AG10803 (cell line): ENCODE measurements around the gene NMRAL1.

Experiments used
- DNase-seq: peaks from one replicate; pipeline ENCODE4 v3.0.0; 2010; ENCODE audit warnings: low read depth
- H3K4me3 ChIP-seq: 2 replicates; pipeline ENCODE4 v1.5.1; 2011; ENCODE audit warnings: mild to moderate bottlenecking, low read length, control low read depth
- CTCF ChIP-seq: conservative IDR thresholded peaks from 2 replicates; pipeline ENCODE4 v1.5.1; 2011; ENCODE audit warnings: mild to moderate bottlenecking, low read length, control low read depth, inconsistent platforms

NMRAL1 gene

GRCh38 chr16:4494746-4495490 is 20.5 kb upstream of the NMRAL1 start:
- no peak for TF ChIP-seq CTCF
- H3K4me3 ChIP-seq = no peak overlapping the region
- peak; percentile 73 for DNase-seq

- no peak overlapping the region for H3K4me3 ChIP-seq
- no peak for TF ChIP-seq CTCF
- no peak for DNase-seq
These were observed 17.5 kb upstream of the NMRAL1 start for GRCh38 chr16:4491898-4492297.

GRCh38 chr16:4489030-4489429 is 14.6 kb upstream of the NMRAL1 start:
- TF ChIP-seq CTCF = no peak
- no peak overlapping the region for H3K4me3 ChIP-seq
- peak; percentile 86 for DNase-seq

- DNase-seq = peak; percentile 18
- no peak overlapping the region for H3K4me3 ChIP-seq
- TF ChIP-seq CTCF = no peak
These were observed 14.1 kb upstream of the NMRAL1 start for GRCh38 chr16:4488499-4488967.

- DNase-seq = peak; percentile 67
- TF ChIP-seq CTCF = no peak
- no peak overlapping the region for H3K4me3 ChIP-seq
These were observed 13.6 kb upstream of the NMRAL1 start for GRCh38 chr16:4487955-4488498.

- no peak overlapping the region for H3K4me3 ChIP-seq
- no peak for TF ChIP-seq CTCF
- no peak for DNase-seq
These were observed 11.9 kb upstream of the NMRAL1 start for GRCh38 chr16:4486126-4486893.
